D721Med (cell line): ENCODE results near the gene TUBG1.

ENCODE experiments used
- DNase-seq: peaks from one replicate; pipeline ENCODE4 v3.0.0; 2011; ENCODE audit warnings: low spot score; ENCODE audit not compliant: insufficient read length
- FAIRE-seq: peaks from 2 replicates; lab custom pipeline; 2011; peaks lifted over from hg19 to GRCh38; lab: Jason Lieb, UNC
- TF ChIP-seq, protein P1 (sequence below): IDR thresholded peaks from 2 replicates; pipeline ENCODE4 v1.5.1; 2012; ENCODE audit warnings: mild to moderate bottlenecking, control low read depth; ENCODE audit not compliant: insufficient read depth; ENCODE audit errors: missing control alignments

Gene TUBG1

GRCh38 chr17:42609182-42609813, at the start of gene TUBG1, which contains the start of gene RETREG3:
TSS of gene TUBG1 (plus strand) at chr17:42609683. CDS start at chr17:42609738, 55 bp downstream.
TSS of gene RETREG3 (minus strand) at chr17:42609374. CDS start at chr17:42609324, 50 bp downstream.
- DNase-seq (peak; percentile 94), FAIRE-seq (no peak)
- TF ChIP-seq, protein P1, sequence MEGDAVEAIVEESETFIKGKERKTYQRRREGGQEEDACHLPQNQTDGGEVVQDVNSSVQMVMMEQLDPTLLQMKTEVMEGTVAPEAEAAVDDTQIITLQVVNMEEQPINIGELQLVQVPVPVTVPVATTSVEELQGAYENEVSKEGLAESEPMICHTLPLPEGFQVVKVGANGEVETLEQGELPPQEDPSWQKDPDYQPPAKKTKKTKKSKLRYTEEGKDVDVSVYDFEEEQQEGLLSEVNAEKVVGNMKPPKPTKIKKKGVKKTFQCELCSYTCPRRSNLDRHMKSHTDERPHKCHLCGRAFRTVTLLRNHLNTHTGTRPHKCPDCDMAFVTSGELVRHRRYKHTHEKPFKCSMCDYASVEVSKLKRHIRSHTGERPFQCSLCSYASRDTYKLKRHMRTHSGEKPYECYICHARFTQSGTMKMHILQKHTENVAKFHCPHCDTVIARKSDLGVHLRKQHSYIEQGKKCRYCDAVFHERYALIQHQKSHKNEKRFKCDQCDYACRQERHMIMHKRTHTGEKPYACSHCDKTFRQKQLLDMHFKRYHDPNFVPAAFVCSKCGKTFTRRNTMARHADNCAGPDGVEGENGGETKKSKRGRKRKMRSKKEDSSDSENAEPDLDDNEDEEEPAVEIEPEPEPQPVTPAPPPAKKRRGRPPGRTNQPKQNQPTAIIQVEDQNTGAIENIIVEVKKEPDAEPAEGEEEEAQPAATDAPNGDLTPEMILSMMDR: no peak

DNA sequence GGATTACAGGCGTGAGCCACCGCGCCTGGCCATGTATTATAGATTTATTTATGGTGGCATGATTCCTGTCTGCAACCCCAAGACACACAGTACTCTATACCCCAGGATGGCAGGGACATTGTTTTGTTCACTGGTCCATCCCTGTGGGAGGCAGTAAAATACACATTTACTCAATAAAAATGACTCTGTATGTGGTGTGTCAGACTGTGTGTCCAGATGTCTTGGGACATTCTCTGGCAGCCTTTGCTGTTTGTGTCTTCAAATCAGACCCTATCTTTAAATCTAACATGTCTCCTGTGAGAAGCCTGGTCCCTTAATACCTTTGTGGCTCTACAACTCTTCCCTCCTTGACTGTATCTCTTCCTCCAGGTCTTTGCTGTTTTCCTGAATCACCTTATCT, 49.2 kb upstream of the TUBG1 start:
- DNase-seq (no peak), FAIRE-seq (no peak)
- TF ChIP-seq, protein P1: no peak

DNA sequence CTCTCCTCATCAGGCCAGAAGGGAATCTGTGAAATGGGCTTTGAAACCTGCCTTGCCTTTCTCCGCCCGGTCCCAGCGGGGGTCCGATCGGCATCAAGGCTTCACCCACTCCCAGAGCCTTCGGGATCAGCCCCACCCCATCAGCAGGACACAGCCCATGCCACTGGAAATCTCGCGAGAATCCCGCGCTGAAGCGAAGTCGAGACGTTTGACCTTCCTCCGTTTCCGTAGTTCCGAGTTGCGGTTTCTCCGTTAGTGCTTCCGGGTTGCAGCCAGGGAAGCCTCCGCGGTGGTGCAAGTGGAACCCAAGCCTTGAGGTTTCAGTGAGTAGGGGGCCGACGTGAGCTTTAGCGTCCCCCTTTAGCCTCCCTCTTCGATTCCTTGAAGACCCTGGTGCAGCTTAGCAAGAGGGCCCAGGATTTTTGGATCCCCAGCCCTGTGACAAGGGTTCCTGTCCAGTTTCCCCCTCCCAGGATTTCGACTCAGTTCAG, 47.5 kb upstream of the TUBG1 start, which contains the start of gene COASY:
COASY (plus strand) TSS at position 252 of the 491 bp plus-strand sequence. CDS start 475 bp downstream, outside the sequence.
- DNase-seq: peak; percentile 100
- no peak for FAIRE-seq
- TF ChIP-seq, protein P1: no peak

DNA sequence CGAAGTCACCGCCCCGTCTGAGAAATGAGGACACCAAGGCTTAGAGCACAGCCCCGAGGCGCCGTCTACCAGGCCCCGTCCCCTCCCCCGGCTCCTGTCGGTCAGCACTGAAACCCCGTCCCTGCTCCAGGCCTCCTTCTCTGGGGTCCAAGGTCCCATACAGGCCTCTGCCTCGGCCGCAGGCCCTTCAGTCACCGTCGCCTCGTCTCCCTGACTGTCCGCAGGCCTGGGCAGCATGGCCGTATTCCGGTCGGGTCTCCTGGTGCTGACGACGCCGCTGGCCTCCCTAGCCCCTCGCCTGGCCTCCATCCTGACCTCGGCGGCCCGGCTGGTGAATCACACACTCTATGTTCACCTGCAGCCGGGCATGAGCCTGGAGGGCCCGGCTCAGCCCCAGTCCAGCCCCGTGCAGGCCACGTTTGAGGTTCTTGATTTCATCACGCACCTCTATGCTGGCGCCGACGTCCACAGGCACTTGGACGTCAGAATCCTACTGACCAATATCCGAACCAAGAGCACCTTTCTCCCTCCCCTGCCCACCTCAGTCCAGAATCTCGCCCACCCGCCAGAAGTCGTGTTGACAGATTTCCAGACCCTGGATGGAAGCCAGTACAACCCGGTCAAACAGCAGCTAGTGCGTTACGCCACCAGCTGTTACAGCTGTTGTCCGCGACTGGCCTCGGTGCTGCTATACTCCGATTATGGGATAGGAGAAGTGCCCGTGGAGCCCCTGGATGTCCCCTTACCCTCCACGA, 46.9 kb upstream of the TUBG1 start:
- DNase-seq (no peak), FAIRE-seq (no peak)
- TF ChIP-seq, protein P1: no peak

- DNase-seq (no peak), FAIRE-seq (no peak)
- TF ChIP-seq, protein P1: no peak
Measured at GRCh38 chr17:42563143-42563509, 46.4 kb upstream of the TUBG1 start.

DNA sequence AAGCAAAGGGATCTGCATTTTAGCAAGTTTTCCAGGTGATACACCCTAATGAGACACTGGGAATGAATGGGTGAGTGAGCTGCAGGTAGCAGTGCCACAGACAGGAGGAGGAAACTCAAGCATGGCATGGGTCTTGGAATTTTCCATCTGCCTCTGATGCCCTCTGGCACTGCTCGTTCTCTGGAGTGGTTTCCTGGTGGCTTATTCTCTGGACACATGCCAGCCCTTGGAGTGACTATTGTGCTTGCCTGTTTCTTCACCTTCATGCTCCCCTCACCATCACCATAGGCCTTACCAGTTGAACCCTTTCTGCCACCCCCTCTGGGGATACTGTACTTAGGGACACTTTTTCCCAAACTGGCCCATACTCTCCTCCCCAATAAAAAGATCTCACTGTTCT, 45.9 kb upstream of the TUBG1 start:
- no peak for FAIRE-seq

More for the DNA sequence above, 45.9 kb upstream of the TUBG1 start:
- TF ChIP-seq, protein P1: no peak
- DNase-seq: no peak
